Endodermal cell (in vitro differentiated cells): ENCODE data around the gene TLE3. TPM values are rescaled to one million over a fixed set of nuclear protein-coding genes. Genes with fewer than 3 reads are reported as not detected.

Experiments
- DNase-seq: peaks from one replicate; pipeline ENCODE4 v3.0.0-alpha.2; 2017
- H3K27ac ChIP-seq: 2 replicates; pipeline ENCODE4 v1.5.1; 2013; ENCODE audit warnings: mild to moderate bottlenecking, low read depth, low read length, moderate library complexity
- H3K27me3 ChIP-seq: 2 replicates; pipeline ENCODE4 v1.6.1; 2013; ENCODE audit warnings: mild to moderate bottlenecking, low read length, moderate library complexity; ENCODE audit not compliant: insufficient read depth, control insufficient read depth, poor library complexity, severe bottlenecking
- H3K36me3 ChIP-seq: 2 replicates; pipeline ENCODE4 v1.7.0; 2013; ENCODE audit warnings: mild to moderate bottlenecking, low read length, moderate library complexity; ENCODE audit not compliant: control insufficient read depth, insufficient read depth
- H3K4me1 ChIP-seq: one replicate; pipeline ENCODE4 v1.7.0; 2013; ENCODE audit warnings: low read length; ENCODE audit not compliant: control insufficient read depth, insufficient read depth
- H3K4me3 ChIP-seq: 2 replicates; pipeline ENCODE4 v1.5.1; 2013; ENCODE audit warnings: mild to moderate bottlenecking, low read length, moderate library complexity
- H3K9ac ChIP-seq: 2 replicates; pipeline ENCODE4 v1.6.1; 2013; ENCODE audit warnings: mild to moderate bottlenecking, low read length, moderate library complexity; ENCODE audit not compliant: poor library complexity, severe bottlenecking; ENCODE audit errors: extremely low read depth
- H3K9me3 ChIP-seq: 2 replicates; pipeline ENCODE4 v1.6.1; 2013; ENCODE audit warnings: mild to moderate bottlenecking, low read length, moderate library complexity; ENCODE audit not compliant: control insufficient read depth
- H3K27ac Mint-ChIP-seq: 2 replicates; pipeline ENCODE4 v1.8.0; 2020; ENCODE audit warnings: mixed read lengths
- H3K27me3 Mint-ChIP-seq: 2 replicates; pipeline ENCODE4 v1.8.0; 2021; ENCODE audit warnings: mild to moderate bottlenecking, mixed read lengths; ENCODE audit not compliant: insufficient read depth
- H3K36me3 Mint-ChIP-seq: 2 replicates; pipeline ENCODE4 v1.8.0; 2020; ENCODE audit warnings: low read depth, mixed read lengths
- H3K4me1 Mint-ChIP-seq: 2 replicates; pipeline ENCODE4 v1.8.0; 2020; ENCODE audit warnings: mixed read lengths
- H3K4me3 Mint-ChIP-seq: 2 replicates; pipeline ENCODE4 v1.8.0; 2020; ENCODE audit warnings: mild to moderate bottlenecking, moderate library complexity, mixed read lengths
- H3K9me3 Mint-ChIP-seq: 2 replicates; pipeline ENCODE4 v1.8.0; 2020; ENCODE audit warnings: mild to moderate bottlenecking, mixed read lengths
- WGBS, 2 experiments: methylation state at CpG; one replicate each; pipeline versions ENCODE4 v1.1.5 to v1.1.7; 2013; ENCODE audit warnings: missing lambda C conversion rate in 2 of 2, mixed read lengths in 1 of 2; ENCODE audit not compliant: insufficient coverage in 1 of 2, insufficient read length in 1 of 2; 5-methylcytosine and 5-hydroxymethylcytosine counted together
- total RNA-seq, 2 donors: library from RNA; stranded (reverse); fragmentation: NEBNext Ultra II Directional in 1 of 2; extraction: Animal tissue kit (Norgen Biotek cat#: 25700) in 1 of 2; gene quantifications; 2 replicates in 1 of 2; 3 replicates in 1 of 2; pipeline ENCODE4 v1.2.1, GENCODE V29; 2021
- TF ChIP-seq, protein P1 (sequence below): fragments of 200-600 bp; sonication (generic); conservative IDR thresholded peaks from 2 replicates; pipeline ENCODE4 v1.5.0; 2021; ENCODE audit warnings: antibody characterized with exemption, mild to moderate bottlenecking

TLE3 gene
- total RNA-seq, 2 donors from 2014 or later: 66.5 to 81.1 TPM

DNA sequence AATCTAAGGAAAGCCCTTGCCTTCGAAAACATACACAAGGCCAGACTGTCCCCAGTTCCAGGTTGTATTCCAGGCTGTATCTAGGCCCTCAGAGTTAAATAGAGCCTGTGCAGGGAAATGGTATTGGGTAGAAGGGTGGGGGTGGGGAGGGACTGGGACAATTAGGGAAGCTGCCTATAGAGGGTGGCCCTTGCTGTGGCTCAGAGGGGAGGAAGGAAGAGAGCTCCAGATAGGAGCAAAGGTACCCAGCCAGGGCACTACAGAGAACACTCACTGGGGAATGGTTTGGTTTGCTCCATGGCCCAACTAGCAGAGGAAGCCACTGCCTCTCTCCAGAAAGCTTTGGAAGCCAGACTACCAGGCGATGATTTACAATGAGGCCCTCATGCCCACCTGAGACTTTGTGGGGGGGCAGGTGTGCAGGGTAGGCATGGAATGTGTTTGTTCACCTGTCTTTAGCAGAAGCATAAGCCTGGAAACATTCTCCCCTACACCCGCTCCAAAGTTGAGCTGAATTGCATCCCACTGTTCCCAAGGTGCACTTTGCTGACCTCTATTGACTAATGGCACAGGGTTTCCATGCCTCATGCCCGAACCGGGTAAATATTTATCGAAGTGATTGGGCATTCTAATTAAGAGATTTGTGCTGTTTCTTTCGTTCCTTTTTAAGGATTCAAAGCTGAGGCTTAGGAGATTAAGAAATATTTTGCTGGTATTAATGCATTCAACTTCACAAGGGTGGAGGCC lies 6.3 kb upstream of the TLE3 start:
- H3K36me3 Mint-ChIP-seq: no peaks in the 10 kb centered on the region
- H3K4me3 ChIP-seq: no peak overlapping the region
- peaks cover 23% of the 10 kb centered on the region for H3K4me1 Mint-ChIP-seq
- H3K4me1 ChIP-seq: peaks cover 4% of the 10 kb centered on the region
- no peak overlapping the region for H3K27ac ChIP-seq
- no peaks in the 10 kb centered on the region for H3K9me3 Mint-ChIP-seq
- no peak overlapping the region for H3K27ac Mint-ChIP-seq
- DNase-seq: peak; percentile 47
- no peaks in the 10 kb centered on the region for H3K36me3 ChIP-seq
- no peaks in the 10 kb centered on the region for H3K9me3 ChIP-seq
- WGBS, 2 experiments: 87 to 95% methylated on average over 5 to 7 of the region's 7 CpGs
- peaks cover 40% of the 10 kb centered on the region for H3K27me3 ChIP-seq
- TF ChIP-seq, protein P1, sequence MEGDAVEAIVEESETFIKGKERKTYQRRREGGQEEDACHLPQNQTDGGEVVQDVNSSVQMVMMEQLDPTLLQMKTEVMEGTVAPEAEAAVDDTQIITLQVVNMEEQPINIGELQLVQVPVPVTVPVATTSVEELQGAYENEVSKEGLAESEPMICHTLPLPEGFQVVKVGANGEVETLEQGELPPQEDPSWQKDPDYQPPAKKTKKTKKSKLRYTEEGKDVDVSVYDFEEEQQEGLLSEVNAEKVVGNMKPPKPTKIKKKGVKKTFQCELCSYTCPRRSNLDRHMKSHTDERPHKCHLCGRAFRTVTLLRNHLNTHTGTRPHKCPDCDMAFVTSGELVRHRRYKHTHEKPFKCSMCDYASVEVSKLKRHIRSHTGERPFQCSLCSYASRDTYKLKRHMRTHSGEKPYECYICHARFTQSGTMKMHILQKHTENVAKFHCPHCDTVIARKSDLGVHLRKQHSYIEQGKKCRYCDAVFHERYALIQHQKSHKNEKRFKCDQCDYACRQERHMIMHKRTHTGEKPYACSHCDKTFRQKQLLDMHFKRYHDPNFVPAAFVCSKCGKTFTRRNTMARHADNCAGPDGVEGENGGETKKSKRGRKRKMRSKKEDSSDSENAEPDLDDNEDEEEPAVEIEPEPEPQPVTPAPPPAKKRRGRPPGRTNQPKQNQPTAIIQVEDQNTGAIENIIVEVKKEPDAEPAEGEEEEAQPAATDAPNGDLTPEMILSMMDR: no peak
- H3K9ac ChIP-seq: no peak overlapping the region
- peaks cover 44% of the 10 kb centered on the region for H3K27me3 Mint-ChIP-seq
- H3K4me3 Mint-ChIP-seq: no peak overlapping the region

DNA sequence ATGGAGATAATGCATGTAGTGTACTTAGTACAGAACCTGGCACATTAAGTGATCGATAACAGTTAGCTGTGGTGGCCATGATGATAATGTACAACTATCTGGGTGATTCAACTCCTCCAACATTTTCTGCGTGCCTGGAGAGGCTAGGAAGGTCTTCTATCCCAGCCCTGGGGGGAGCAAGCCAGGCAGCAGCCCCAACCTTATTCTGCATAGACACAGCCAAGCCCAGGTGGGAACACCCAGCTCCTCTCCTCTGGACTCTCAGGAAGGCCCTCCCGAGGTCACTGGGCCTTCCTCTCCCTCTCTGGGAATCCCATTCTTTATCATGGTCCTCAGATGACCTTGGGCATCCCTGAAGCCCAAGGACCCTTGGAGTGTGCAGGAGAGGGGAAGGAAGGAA lies 5.1 kb upstream of the TLE3 start:
- peaks cover 27% of the 10 kb centered on the region for H3K4me1 Mint-ChIP-seq
- no peak for DNase-seq
- no peaks in the 10 kb centered on the region for H3K36me3 ChIP-seq
- H3K9me3 ChIP-seq: no peaks in the 10 kb centered on the region
- no peak overlapping the region for H3K4me3 Mint-ChIP-seq
- H3K27me3 Mint-ChIP-seq: peaks cover 41% of the 10 kb centered on the region
- H3K9ac ChIP-seq: no peak overlapping the region
- H3K4me1 ChIP-seq: peaks cover 4% of the 10 kb centered on the region
- no peaks in the 10 kb centered on the region for H3K36me3 Mint-ChIP-seq
- WGBS, 2 experiments: 85 to 88% methylated on average over 2 to 3 of the region's 3 CpGs
- H3K27ac ChIP-seq: no peak overlapping the region
- H3K9me3 Mint-ChIP-seq: no peaks in the 10 kb centered on the region
- no peak overlapping the region for H3K27ac Mint-ChIP-seq
- peaks cover 38% of the 10 kb centered on the region for H3K27me3 ChIP-seq
- TF ChIP-seq, protein P1: no peak
- no peak overlapping the region for H3K4me3 ChIP-seq

DNA sequence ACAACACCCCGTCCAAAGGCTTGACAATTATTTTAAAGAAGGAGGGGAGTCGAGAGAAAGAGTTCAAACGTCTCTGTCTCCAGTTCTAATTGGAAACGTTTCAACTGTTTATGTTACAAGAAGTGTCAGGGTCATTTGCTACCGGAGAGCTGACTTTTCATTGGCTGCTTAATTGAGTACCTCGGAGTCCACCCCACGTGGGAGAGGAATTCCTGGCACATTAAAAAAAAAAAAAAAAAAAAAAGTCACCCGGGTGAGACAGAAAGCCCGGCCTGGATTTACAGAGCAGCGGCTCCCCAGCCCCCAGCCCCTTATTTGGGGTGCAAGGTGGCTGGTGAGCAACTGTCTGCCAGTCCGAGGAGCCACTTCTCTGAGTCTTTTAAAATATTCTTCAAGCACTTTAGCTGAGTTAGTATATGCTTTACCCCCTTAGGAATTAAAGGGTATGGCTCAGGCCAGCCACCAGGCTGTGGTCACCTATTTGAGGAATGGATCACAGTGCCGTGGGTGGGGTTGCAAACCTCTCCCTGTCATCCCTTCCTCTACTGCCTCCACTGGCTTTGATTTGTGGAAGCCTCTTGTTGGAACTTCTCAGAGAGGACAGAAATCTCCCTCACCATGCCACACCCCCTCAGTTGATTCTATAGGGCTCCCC lies 3.9 kb upstream of the TLE3 start:
- no peak overlapping the region for H3K4me3 ChIP-seq
- Mint-ChIP-seq H3K4me3 (peak overlapping the region; percentile 97), H3K27ac (peak overlapping the region; percentile 82), H3K36me3 (no peaks in the 10 kb centered on the region), H3K4me1 (peaks cover 27% of the 10 kb centered on the region), H3K27me3 (peaks cover 29% of the 10 kb centered on the region), H3K9me3 (no peaks in the 10 kb centered on the region)
- DNase-seq: peak; percentile 89
- WGBS, 2 experiments: 0 to 5% methylated on average over 7 to 12 of the region's 12 CpGs
- peaks cover 4% of the 10 kb centered on the region for H3K4me1 ChIP-seq
- no peak overlapping the region for H3K9ac ChIP-seq
- TF ChIP-seq, protein P1: no peak
- peak overlapping the region; percentile 8 for H3K27ac ChIP-seq
- peaks cover 26% of the 10 kb centered on the region for H3K27me3 ChIP-seq
- no peaks in the 10 kb centered on the region for H3K9me3 ChIP-seq
- no peaks in the 10 kb centered on the region for H3K36me3 ChIP-seq
